Measurements from ENCODE around the gene OSBPL8.

GRCh38 chr12:76490763-76491162 is 68.8 kb downstream of the OSBPL8 start:
- TF ChIP-seq CTCF (IDR thresholded peaks at IDR 0.05; ENCODE audit: low read length) (no peak), EZH2 (IDR thresholded peaks at IDR 0.05; ENCODE audit: borderline replicate concordance, low read length) (no peak)
